ENCODE measurements around the gene TNFRSF19. TPM values are rescaled to one million over a fixed set of nuclear protein-coding genes. Genes with fewer than 3 reads are reported as not detected.
A peak's percentile ranks its signal among the peaks of the same experiment; 100 is the strongest.

The TNFRSF19 gene
- total and polyA plus RNA-seq, 2 experiments from 2014 or later: 19.8 to 25.3 TPM

- H3K27me3 ChIP-seq: no peaks in the 10 kb centered on the region
- H3K4me1 ChIP-seq (ENCODE audit: insufficient read depth): peaks cover 54% of the 10 kb centered on the region
- H3K9me2 ChIP-seq (replicated peaks; ENCODE audit: insufficient read depth): no peaks in the 10 kb centered on the region
- H3K79me2 ChIP-seq: peaks cover 3% of the 10 kb centered on the region
- peak overlapping the region; percentile 28 for H3K4me2 ChIP-seq
- DNase-seq (ENCODE audit: low spot score): no peak
- peak overlapping the region; percentile 67 for H3K27ac ChIP-seq
- no peak overlapping the region for H3K4me3 ChIP-seq
- no peak overlapping the region for H2AFZ ChIP-seq
- TF ChIP-seq CTCF (IDR thresholded peaks at IDR 0.05; ENCODE audit: poor library complexity) (no peak), EZH2phosphoT487 (IDR thresholded peaks at IDR 0.05; ENCODE audit: low read depth, severe bottlenecking, unreplicated experiment) (no peak), EZH2 (IDR thresholded peaks at IDR 0.05; ENCODE audit: borderline replicate concordance) (no peak)
- H3K36me3 ChIP-seq (replicated peaks; ENCODE audit: insufficient read depth, low read depth): no peaks in the 10 kb centered on the region
- no peaks in the 10 kb centered on the region for H4K20me1 ChIP-seq (ENCODE audit: insufficient read depth, poor library complexity, severe bottlenecking)
- 51% methylated on average over 6 of the region's 6 CpGs for WGBS (ENCODE audit: low lambda C conversion rate, missing lambda C conversion rate)
- H3K9me3 ChIP-seq (ENCODE audit: low read depth): no peaks in the 10 kb centered on the region
Observed at GRCh38 chr13:23631311-23632047, 61.3 kb downstream of the TNFRSF19 start.

- Histone ChIP-seq H3K27ac (peak overlapping the region; percentile 67), H4K20me1 (ENCODE audit: insufficient read depth, poor library complexity, severe bottlenecking) (no peaks in the 10 kb centered on the region), H3K79me2 (peaks cover 5% of the 10 kb centered on the region), H3K4me3 (no peak overlapping the region), H3K27me3 (no peaks in the 10 kb centered on the region), H3K4me1 (ENCODE audit: insufficient read depth) (peaks cover 48% of the 10 kb centered on the region), H3K4me2 (no peak overlapping the region), H3K9me2 (replicated peaks; ENCODE audit: insufficient read depth) (no peaks in the 10 kb centered on the region), H3K36me3 (replicated peaks; ENCODE audit: insufficient read depth, low read depth) (no peaks in the 10 kb centered on the region), H3K9me3 (ENCODE audit: low read depth) (no peaks in the 10 kb centered on the region), H2AFZ (no peak overlapping the region)
- no peak for TF ChIP-seq EZH2phosphoT487 (IDR thresholded peaks at IDR 0.05; ENCODE audit: low read depth, severe bottlenecking, unreplicated experiment)
- no peak for DNase-seq (ENCODE audit: low spot score)
- WGBS (ENCODE audit: low lambda C conversion rate, missing lambda C conversion rate): 14% methylated on average over 1 of the region's 1 CpG
Observed at GRCh38 chr13:23632048-23632582, 61.9 kb downstream of the TNFRSF19 start.

- no peak for DNase-seq (ENCODE audit: low spot score)
- Histone ChIP-seq H3K36me3 (replicated peaks; ENCODE audit: insufficient read depth, low read depth) (no peaks in the 10 kb centered on the region), H3K9me3 (ENCODE audit: low read depth) (no peaks in the 10 kb centered on the region), H2AFZ (no peak overlapping the region), H3K27me3 (no peaks in the 10 kb centered on the region), H3K4me1 (ENCODE audit: insufficient read depth) (peaks cover 47% of the 10 kb centered on the region), H3K27ac (peak overlapping the region; percentile 67), H3K4me3 (no peak overlapping the region), H3K9me2 (replicated peaks; ENCODE audit: insufficient read depth) (no peaks in the 10 kb centered on the region), H3K79me2 (peaks cover 6% of the 10 kb centered on the region), H4K20me1 (ENCODE audit: insufficient read depth, poor library complexity, severe bottlenecking) (no peaks in the 10 kb centered on the region), H3K4me2 (no peak overlapping the region)
- WGBS (ENCODE audit: low lambda C conversion rate, missing lambda C conversion rate): 50% methylated on average over 3 of the region's 3 CpGs
- TF ChIP-seq CTCF (IDR thresholded peaks at IDR 0.05; ENCODE audit: poor library complexity): no peak
- no peak for TF ChIP-seq EZH2phosphoT487 (IDR thresholded peaks at IDR 0.05; ENCODE audit: low read depth, severe bottlenecking, unreplicated experiment)
Observed at GRCh38 chr13:23632741-23633140, 62.5 kb downstream of the TNFRSF19 start.

GRCh38 chr13:23634897-23635296, 64.7 kb downstream of the TNFRSF19 start:
- 86% methylated on average over 5 of the region's 5 CpGs for WGBS (ENCODE audit: low lambda C conversion rate, missing lambda C conversion rate)
- Histone ChIP-seq H3K4me3 (no peak overlapping the region), H3K4me2 (no peak overlapping the region), H3K36me3 (replicated peaks; ENCODE audit: insufficient read depth, low read depth) (no peaks in the 10 kb centered on the region), H3K9me2 (replicated peaks; ENCODE audit: insufficient read depth) (no peaks in the 10 kb centered on the region), H3K4me1 (ENCODE audit: insufficient read depth) (peaks cover 30% of the 10 kb centered on the region), H3K79me2 (peaks cover 6% of the 10 kb centered on the region), H4K20me1 (ENCODE audit: insufficient read depth, poor library complexity, severe bottlenecking) (no peaks in the 10 kb centered on the region), H3K27me3 (no peaks in the 10 kb centered on the region), H3K27ac (no peak overlapping the region), H2AFZ (no peak overlapping the region), H3K9me3 (ENCODE audit: low read depth) (no peaks in the 10 kb centered on the region)
- TF ChIP-seq EZH2 (IDR thresholded peaks at IDR 0.05; ENCODE audit: borderline replicate concordance) (no peak), EZH2phosphoT487 (IDR thresholded peaks at IDR 0.05; ENCODE audit: low read depth, severe bottlenecking, unreplicated experiment) (no peak), CTCF (IDR thresholded peaks at IDR 0.05; ENCODE audit: poor library complexity) (no peak)
- DNase-seq (ENCODE audit: low spot score): no peak
